ENCODE data around the gene WNT16.
"Not testable (repeated sequence)": the region's sequence is repeated elsewhere in the genome, so short reads cannot be mapped to it uniquely, and the experiment has no call there.

WNT16 gene

GRCh38 chr7:121313793-121314676 is 14.8 kb upstream of the WNT16 start:
- Histone ChIP-seq H3K4me3 (ENCODE audit: low read length) (no peak overlapping the region), H3K9me3 (ENCODE audit: control insufficient read depth, low read length) (no peaks in the 10 kb centered on the region), H3K9ac (ENCODE audit: low read length) (no peak overlapping the region)

GRCh38 chr7:121315170-121315569 is 13.6 kb upstream of the WNT16 start:
- not testable (repeated sequence) for H3K36me3 ChIP-seq (ENCODE audit: control insufficient read depth, insufficient read depth, low read length); H3K4me3 ChIP-seq (ENCODE audit: low read length); H3K9me3 ChIP-seq (ENCODE audit: control insufficient read depth, low read length); H3K9ac ChIP-seq (ENCODE audit: low read length); H3K27me3 ChIP-seq (ENCODE audit: control insufficient read depth, insufficient read depth, low read length); H3K4me1 ChIP-seq (ENCODE audit: control insufficient read depth, insufficient read depth, low read length)

More at GRCh38 chr7:121313793-121314676, 14.8 kb upstream of the WNT16 start:
- no peaks in the 10 kb centered on the region for H3K27me3 ChIP-seq (ENCODE audit: control insufficient read depth, insufficient read depth, low read length)
- no peaks in the 10 kb centered on the region for H3K4me1 ChIP-seq (ENCODE audit: control insufficient read depth, insufficient read depth, low read length)
- H3K36me3 ChIP-seq (ENCODE audit: control insufficient read depth, insufficient read depth, low read length), result no peaks in the 10 kb centered on the region

GRCh38 chr7:121322460-121322859 is 6.3 kb upstream of the WNT16 start:
- Histone ChIP-seq H3K4me3 (ENCODE audit: low read length) (no peak overlapping the region), H3K9me3 (ENCODE audit: control insufficient read depth, low read length) (no peaks in the 10 kb centered on the region), H3K4me1 (ENCODE audit: control insufficient read depth, insufficient read depth, low read length) (no peaks in the 10 kb centered on the region), H3K36me3 (ENCODE audit: control insufficient read depth, insufficient read depth, low read length) (no peaks in the 10 kb centered on the region), H3K27me3 (ENCODE audit: control insufficient read depth, insufficient read depth, low read length) (peaks cover 5% of the 10 kb centered on the region), H3K9ac (ENCODE audit: low read length) (no peak overlapping the region)

- H3K36me3 ChIP-seq (ENCODE audit: control insufficient read depth, insufficient read depth, low read length), result no peaks in the 10 kb centered on the region
- no peaks in the 10 kb centered on the region for H3K9me3 ChIP-seq (ENCODE audit: control insufficient read depth, low read length)
- no peak overlapping the region for H3K4me3 ChIP-seq (ENCODE audit: low read length)
- no peaks in the 10 kb centered on the region for H3K4me1 ChIP-seq (ENCODE audit: control insufficient read depth, insufficient read depth, low read length)
- H3K9ac ChIP-seq (ENCODE audit: low read length), result no peak overlapping the region
- peaks cover 16% of the 10 kb centered on the region for H3K27me3 ChIP-seq (ENCODE audit: control insufficient read depth, insufficient read depth, low read length)
Observed at GRCh38 chr7:121323515-121324302, 5.1 kb upstream of the WNT16 start.

GRCh38 chr7:121327671-121328070 is 1.1 kb upstream of the WNT16 start:
- Histone ChIP-seq H3K4me3 (ENCODE audit: low read length) (no peak overlapping the region), H3K4me1 (ENCODE audit: control insufficient read depth, insufficient read depth, low read length) (peaks cover 18% of the 10 kb centered on the region), H3K27me3 (ENCODE audit: control insufficient read depth, insufficient read depth, low read length) (peaks cover 50% of the 10 kb centered on the region), H3K9ac (ENCODE audit: low read length) (no peak overlapping the region), H3K9me3 (ENCODE audit: control insufficient read depth, low read length) (no peaks in the 10 kb centered on the region), H3K36me3 (ENCODE audit: control insufficient read depth, insufficient read depth, low read length) (no peaks in the 10 kb centered on the region)

GRCh38 chr7:121329191-121330052 is 622 bp downstream of the WNT16 start:
- Histone ChIP-seq H3K36me3 (ENCODE audit: control insufficient read depth, insufficient read depth, low read length) (no peaks in the 10 kb centered on the region), H3K27me3 (ENCODE audit: control insufficient read depth, insufficient read depth, low read length) (peaks cover 50% of the 10 kb centered on the region), H3K4me1 (ENCODE audit: control insufficient read depth, insufficient read depth, low read length) (peaks cover 18% of the 10 kb centered on the region), H3K9ac (ENCODE audit: low read length) (no peak overlapping the region), H3K4me3 (ENCODE audit: low read length) (no peak overlapping the region), H3K9me3 (ENCODE audit: control insufficient read depth, low read length) (no peaks in the 10 kb centered on the region)

GRCh38 chr7:121330053-121330833 is 1.4 kb downstream of the WNT16 start:
- Histone ChIP-seq H3K36me3 (ENCODE audit: control insufficient read depth, insufficient read depth, low read length) (no peaks in the 10 kb centered on the region), H3K4me3 (ENCODE audit: low read length) (no peak overlapping the region), H3K9ac (ENCODE audit: low read length) (no peak overlapping the region), H3K27me3 (ENCODE audit: control insufficient read depth, insufficient read depth, low read length) (peaks cover 45% of the 10 kb centered on the region), H3K4me1 (ENCODE audit: control insufficient read depth, insufficient read depth, low read length) (peaks cover 18% of the 10 kb centered on the region), H3K9me3 (ENCODE audit: control insufficient read depth, low read length) (no peaks in the 10 kb centered on the region)

- Histone ChIP-seq H3K36me3 (ENCODE audit: control insufficient read depth, insufficient read depth, low read length) (no peaks in the 10 kb centered on the region), H3K4me3 (ENCODE audit: low read length) (no peak overlapping the region), H3K9me3 (ENCODE audit: control insufficient read depth, low read length) (no peaks in the 10 kb centered on the region), H3K4me1 (ENCODE audit: control insufficient read depth, insufficient read depth, low read length) (peaks cover 18% of the 10 kb centered on the region), H3K27me3 (ENCODE audit: control insufficient read depth, insufficient read depth, low read length) (peaks cover 45% of the 10 kb centered on the region), H3K9ac (ENCODE audit: low read length) (no peak overlapping the region)
Observed at GRCh38 chr7:121331048-121331447, 2.2 kb downstream of the WNT16 start.

- Histone ChIP-seq H3K4me3 (ENCODE audit: low read length) (no peak overlapping the region), H3K9ac (ENCODE audit: low read length) (no peak overlapping the region), H3K4me1 (ENCODE audit: control insufficient read depth, insufficient read depth, low read length) (peaks cover 18% of the 10 kb centered on the region), H3K9me3 (ENCODE audit: control insufficient read depth, low read length) (no peaks in the 10 kb centered on the region), H3K36me3 (ENCODE audit: control insufficient read depth, insufficient read depth, low read length) (no peaks in the 10 kb centered on the region), H3K27me3 (ENCODE audit: control insufficient read depth, insufficient read depth, low read length) (peaks cover 45% of the 10 kb centered on the region)
Observed at GRCh38 chr7:121331574-121331973, 2.8 kb downstream of the WNT16 start.

- Histone ChIP-seq H3K36me3 (ENCODE audit: control insufficient read depth, insufficient read depth, low read length) (no peaks in the 10 kb centered on the region), H3K4me1 (ENCODE audit: control insufficient read depth, insufficient read depth, low read length) (peaks cover 12% of the 10 kb centered on the region), H3K4me3 (ENCODE audit: low read length) (no peak overlapping the region), H3K27me3 (ENCODE audit: control insufficient read depth, insufficient read depth, low read length) (peaks cover 27% of the 10 kb centered on the region), H3K9me3 (ENCODE audit: control insufficient read depth, low read length) (no peaks in the 10 kb centered on the region), H3K9ac (ENCODE audit: low read length) (no peak overlapping the region)
Observed at GRCh38 chr7:121334376-121334775, 5.6 kb downstream of the WNT16 start.

Data from mucosa of stomach (tissue), 1 donor.